K562 (cell line): ENCODE results near the gene PKDCC. TPM values are rescaled to one million over a fixed set of nuclear protein-coding genes. Genes with fewer than 3 reads are reported as not detected.

ENCODE experiments used
- ATAC-seq: fragments of 200-7000 bp; cut with Tn5 transposase; 3 replicates; pipeline ENCODE4 v1.9.1; 2020; ENCODE audit warnings: moderate library complexity
- BruUV-seq: library from RNA; stranded (reverse); fragments of 400-500 nt; replicated peaks from 2 replicates; lab custom pipeline; 2021; lab: Mats Ljungman, UMichigan
- CTCF ChIA-PET: fragments of 300-600 bp; formaldehyde crosslinking; extraction: SDS; loops from one replicate; lab custom pipeline; 2021; ENCODE audit warnings: low intra/inter-chr PET ratio; lab: Yijun Ruan, JAX
- POLR2A ChIA-PET: fragments of 300-600, 350-650 bp; sonication (Branson Sonifier 250); formaldehyde crosslinking; extraction: SDS; loops from one replicate; lab custom pipeline; 2021; ENCODE audit warnings: antibody characterized with exemption, inconsistent platforms; lab: Yijun Ruan, JAX
- DNase-seq, 4 experiments: peaks; one replicate each; pipeline versions ENCODE4 v3.0.0 to v3.0.0-alpha.2; 2011 to 2018; ENCODE audit warnings: low spot score in 3 of 4, mixed read lengths in 3 of 4; ENCODE audit errors: extremely low read depth in 1 of 4
- FAIRE-seq: peaks from 2 replicates; lab custom pipeline; 2011; peaks lifted over from hg19 to GRCh38; lab: Jason Lieb, UNC
- H2AFZ ChIP-seq: 2 replicates; pipeline ENCODE4 v1.6.0; 2011; ENCODE audit warnings: low read depth, low read length, control low read depth, inconsistent platforms
- H3K27ac ChIP-seq: fragments of 200-600 bp; 3 replicates; pipeline ENCODE4 v1.8.0; 2011; ENCODE audit warnings: low read depth, mild to moderate bottlenecking, control low read depth, inconsistent platforms, low read length, moderate library complexity, mixed read lengths; ENCODE audit errors: extremely low read depth
- H3K27me3 ChIP-seq, 2 experiments: fragments of 300-600 bp in 1 of 2; 2 replicates in 1 of 2; 3 replicates in 1 of 2; pipeline versions ENCODE4 v1.6.0 to v1.8.0; 2011; ENCODE audit warnings: inconsistent platforms in 2 of 2, low read length in 2 of 2, mild to moderate bottlenecking in 1 of 2, mixed read lengths in 1 of 2, moderate library complexity in 1 of 2; ENCODE audit not compliant: control insufficient read depth in 2 of 2, insufficient read depth in 2 of 2
- H3K36me3 ChIP-seq: fragments of 300-600 bp; 3 replicates; pipeline ENCODE4 v1.8.0; 2011; ENCODE audit warnings: mild to moderate bottlenecking, low read length, inconsistent platforms; ENCODE audit not compliant: control insufficient read depth, insufficient read depth
- H3K4me1 ChIP-seq, 2 experiments: fragments of 200-600 bp in 1 of 2; replicated peaks in 1 of 2; 2 replicates in 1 of 2; 3 replicates in 1 of 2; pipeline versions ENCODE4 v1.5.1 to v1.8.0; 2011; ENCODE audit warnings: inconsistent platforms in 2 of 2, low read length in 2 of 2, mild to moderate bottlenecking in 1 of 2, mixed read lengths in 1 of 2, moderate library complexity in 1 of 2; ENCODE audit not compliant: control insufficient read depth in 2 of 2, insufficient read depth in 2 of 2
- H3K4me2 ChIP-seq: 2 replicates; pipeline ENCODE4 v1.6.1; 2011; ENCODE audit warnings: low read length, control low read depth, inconsistent platforms, mixed read lengths; ENCODE audit not compliant: insufficient read depth
- H3K4me3 ChIP-seq: fragments of 200-600 bp; sonication (generic), shearing (Covaris generic); 2 replicates; pipeline ENCODE4 v1.5.1; 2016; ENCODE audit warnings: control low read depth, inconsistent platforms
- H3K79me2 ChIP-seq: fragments of 200-600 bp; 3 replicates; pipeline ENCODE4 v1.8.0; 2011; ENCODE audit warnings: low read length, inconsistent platforms; ENCODE audit not compliant: control insufficient read depth, insufficient read depth
- H3K9ac ChIP-seq, 2 experiments: 2 replicates each; pipeline versions ENCODE4 v1.6.0 to v1.6.1; 2011; ENCODE audit warnings: low read depth in 2 of 2, low read length in 2 of 2, control low read depth in 1 of 2, inconsistent platforms in 1 of 2, mild to moderate bottlenecking in 1 of 2, mixed read lengths in 1 of 2; ENCODE audit not compliant: insufficient read depth in 1 of 2
- H3K9me1 ChIP-seq: one replicate; pipeline ENCODE4 v1.6.0; 2011; ENCODE audit warnings: inconsistent platforms, mild to moderate bottlenecking, low read length, moderate library complexity; ENCODE audit not compliant: control insufficient read depth, insufficient read depth
- H3K9me3 ChIP-seq: replicated peaks from 2 replicates; pipeline ENCODE4 v1.5.1; 2011; ENCODE audit warnings: low read depth, low read length, inconsistent platforms; ENCODE audit not compliant: control insufficient read depth, insufficient read depth
- H4K20me1 ChIP-seq: replicated peaks from 2 replicates; pipeline ENCODE4 v1.6.1; 2011; ENCODE audit warnings: low read length, inconsistent platforms, mixed read lengths; ENCODE audit not compliant: control insufficient read depth, insufficient read depth
- ATF2 ChIP-seq: sonication (generic); formaldehyde crosslinking; IDR thresholded peaks from 2 replicates; pipeline ENCODE4 v1.8.1; 2022; ENCODE audit warnings: missing genetic modification reagents
- CREM ChIP-seq: IDR thresholded peaks from 2 replicates; pipeline ENCODE4 v1.6.1; 2014; ENCODE audit warnings: antibody characterized with exemption, low read depth
- ETV6 ChIP-seq, 3 experiments: fragments of 150-350 bp in 1 of 3; sonication (generic) in 1 of 3; formaldehyde crosslinking in 1 of 3; IDR thresholded peaks; 2 replicates each; pipeline versions ENCODE4 v1.6.1 to v1.8.0; 2014 to 2022; ENCODE audit warnings: borderline replicate concordance in 2 of 3, low read depth in 2 of 3, antibody characterized with exemption in 1 of 3, low read length in 1 of 3, mild to moderate bottlenecking in 1 of 3, missing genetic modification reagents in 1 of 3
- NCOR1 ChIP-seq: fragments of 450-650 bp; IDR thresholded peaks from 2 replicates; pipeline ENCODE4 v1.6.1; 2016; ENCODE audit warnings: mild to moderate bottlenecking, moderate library complexity
- TARDBP ChIP-seq: fragments of 450-650 bp; IDR thresholded peaks from 2 replicates; pipeline ENCODE4 v1.6.1; 2016
- USF1 ChIP-seq: sonication (generic); formaldehyde crosslinking; IDR thresholded peaks from 2 replicates; pipeline ENCODE4 v1.9.0; 2022; ENCODE audit warnings: mild to moderate bottlenecking, missing genetic modification reagents
- ZBTB2 ChIP-seq: fragments of 450-650 bp; IDR thresholded peaks from 2 replicates; pipeline ENCODE4 v1.6.1; 2016; ENCODE audit warnings: antibody characterized with exemption
- ZBTB34 ChIP-seq: fragments of 250-450 bp; sonication (Bioruptor Pico); IDR thresholded peaks from 2 replicates; pipeline ENCODE4 v1.8.0; 2021; ENCODE audit warnings: mild to moderate bottlenecking, moderate library complexity
- ZNF175 ChIP-seq: fragments of 200-800 bp; sonication (Bioruptor generic); IDR thresholded peaks from 2 replicates; pipeline ENCODE4 v1.6.1; 2016; ENCODE audit warnings: low read depth, mild to moderate bottlenecking, missing genetic modification characterization, missing compliant biosample characterization
- ZNF507 ChIP-seq: conservative IDR thresholded peaks from 2 replicates; pipeline ENCODE4 v1.6.1; 2017; ENCODE audit warnings: missing genetic modification characterization, missing compliant biosample characterization
- WGBS: fragments of 100-300 bp; shearing (Covaris generic); methylation state at CpG from one replicate; pipeline ENCODE4 v1.1.6; 2016; ENCODE audit warnings: low coverage, mixed read lengths; ENCODE audit not compliant: insufficient coverage; ENCODE audit errors: missing lambda C conversion rate; 5-methylcytosine and 5-hydroxymethylcytosine counted together
- in situ Hi-C: fragments of 300-500 bp; cut with MboI; formaldehyde crosslinking; loops from 4 replicates; pipeline ENCODE4 v1.15.0; 2018; ENCODE audit warnings: inconsistent platforms, mixed read lengths
- intact Hi-C: fragments of 100-400 bp; cut with micrococcal nuclease; formaldehyde crosslinking; loops from 2 replicates; pipeline ENCODE4 v1.14.2; 2022
- polyA plus RNA-seq, 8 experiments: library from polyadenylated mRNA; depleted of rRNA in 4 of 8; stranded (reverse) in 5 of 8; unstranded in 3 of 8; fragments of >200 nt; fragmentation: Nextera tagmentation in 2 of 8; fragmentation: Illumina TruSeq in 1 of 8; extraction: Ambion mirVana in 2 of 8; extraction: Trizol in 1 of 8; gene quantifications; 2 replicates each; pipeline versions ENCODE4 v1.2.1 to v1.2.3, GENCODE V29; 2011 to 2014; ENCODE audit warnings: inconsistent platforms in 1 of 8, missing spikeins in 1 of 8
- total RNA-seq, 7 experiments: library from RNA; depleted of rRNA in 6 of 7; stranded (reverse); fragments of >200 nt in 6 of 7; fragmentation: Illumina TruSeq in 2 of 7; extraction: Trizol in 2 of 7; gene quantifications; 2 replicates each; pipeline versions ENCODE4 v1.2.1 to v1.2.3, GENCODE V29; 2011 to 2021; ENCODE audit warnings: low replicate concordance in 1 of 7
- TF ChIP-seq, protein P1 (sequence below): fragments of 250-450 bp; sonication (Bioruptor Pico); IDR thresholded peaks from 2 replicates; pipeline ENCODE4 v1.4.0; 2020; ENCODE audit warnings: borderline replicate concordance

PKDCC gene
- total and polyA plus RNA-seq, 9 of the 15 experiments (the other 6 are each of a cell fraction or from before 2014, with no cell fraction given) = 0.62 to 14.8 (median 1.3) TPM; not detected in 2

DNA sequence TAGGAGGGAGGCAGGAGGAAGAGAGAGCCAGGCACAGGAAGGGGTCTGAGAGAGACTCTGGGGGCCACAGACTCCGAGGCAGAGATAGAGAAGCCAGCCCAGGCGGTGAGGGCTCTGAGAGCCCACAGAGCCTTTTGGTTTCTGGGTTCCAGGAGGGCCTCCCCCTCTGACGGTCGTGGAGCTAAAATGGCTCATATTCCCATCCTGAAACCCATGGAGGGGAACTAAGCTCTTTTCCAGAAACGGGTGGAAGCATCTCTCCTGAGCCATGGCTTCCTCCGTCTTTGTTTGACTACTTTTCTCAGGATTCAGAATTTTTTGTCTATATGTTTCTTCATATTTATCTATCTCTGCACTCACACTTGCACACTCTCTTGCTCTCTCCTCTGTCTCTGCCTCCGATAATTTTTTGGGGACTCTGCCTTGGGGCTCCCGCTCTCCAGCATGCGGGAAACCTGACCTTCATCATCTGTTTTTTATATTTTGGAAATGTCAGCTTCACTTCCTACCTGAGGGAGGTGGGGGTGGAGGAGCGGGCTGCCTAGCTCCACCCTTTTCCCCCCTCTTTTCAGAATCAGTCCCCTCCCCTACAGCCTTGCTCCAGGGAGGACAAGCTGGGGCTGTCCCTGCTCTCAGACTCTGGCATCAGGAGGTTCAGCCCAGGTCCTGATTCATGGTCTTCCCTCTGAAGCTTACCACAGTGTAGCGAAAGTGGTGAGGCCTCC, 5.0 kb upstream of the PKDCC start:
- Histone ChIP-seq H3K4me2 (no peak overlapping the region), H3K9me3 (no peaks in the 10 kb centered on the region), H3K9me1 (no peaks in the 10 kb centered on the region), H3K36me3 (no peaks in the 10 kb centered on the region), H2AFZ (no peak overlapping the region), H3K4me3 (no peak overlapping the region), H3K79me2 (no peaks in the 10 kb centered on the region), H3K9ac (no peak overlapping the region), H4K20me1 (no peaks in the 10 kb centered on the region), H3K27me3 (peaks cover 2 to 17% of the 10 kb centered on the region in 2 experiments; a peak in 3 of 5 replicates), H3K27ac (no peak overlapping the region), H3K4me1 (peaks cover 8 to 9% of the 10 kb centered on the region in 2 experiments; a peak in 4 of 5 replicates)
- 2% methylated on average over 11 of the region's 11 CpGs for WGBS
- TF ChIP-seq ZBTB34 (CRISPR knock-in tag) (no peak), NCOR1 (no peak), TARDBP (no peak), CREM (no peak), ZBTB2 (no peak), ZNF507 (tag) (no peak), USF1 (CRISPR knock-in tag) (no peak), ZNF175 (CRISPR knock-in tag) (no peak), ATF2 (CRISPR knock-in tag) (no peak), ETV6 (IDR thresholded peaks at IDR 0.05; ENCODE audit: borderline replicate concordance in 1 of 2, low read depth in 2 of 2, low read length in 1 of 2) (no peak), ETV6 (CRISPR knock-in tag; IDR thresholded peaks at IDR 0.05; ENCODE audit: borderline replicate concordance) (no peak)
- TF ChIP-seq, protein P1, sequence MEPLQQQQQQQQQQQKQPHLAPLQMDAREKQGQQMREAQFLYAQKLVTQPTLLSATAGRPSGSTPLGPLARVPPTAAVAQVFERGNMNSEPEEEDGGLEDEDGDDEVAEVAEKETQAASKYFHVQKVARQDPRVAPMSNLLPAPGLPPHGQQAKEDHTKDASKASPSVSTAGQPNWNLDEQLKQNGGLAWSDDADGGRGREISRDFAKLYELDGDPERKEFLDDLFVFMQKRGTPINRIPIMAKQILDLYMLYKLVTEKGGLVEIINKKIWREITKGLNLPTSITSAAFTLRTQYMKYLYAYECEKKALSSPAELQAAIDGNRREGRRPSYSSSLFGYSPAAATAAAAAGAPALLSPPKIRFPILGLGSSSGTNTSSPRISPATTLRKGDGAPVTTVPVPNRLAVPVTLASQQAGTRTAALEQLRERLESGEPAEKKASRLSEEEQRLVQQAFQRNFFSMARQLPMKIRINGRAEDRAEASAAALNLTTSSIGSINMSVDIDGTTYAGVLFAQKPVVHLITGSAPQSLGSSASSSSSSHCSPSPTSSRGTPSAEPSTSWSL (CRISPR knock-in tag) = no peak
- no TSS peak for BruUV-seq
- in situ Hi-C loops (no loop called here), intact Hi-C loops (no loop called here)
- ATAC-seq = no peak
- ChIA-PET POLR2A (interaction anchor here (0.6 kb wide), 1 partner anchor 55 kb away, joined by 3 read pairs; no protein-coding TSS in a partner anchor), CTCF (no interaction called here)
- DNase-seq = no peak
- FAIRE-seq = no peak
